ENCODE data around the gene SCUBE1. TPM values are rescaled to one million over a fixed set of nuclear protein-coding genes. Genes with fewer than 3 reads are reported as not detected.

The SCUBE1 gene
- total RNA-seq, 4 donors from 2014 or later: 33.3 to 109 (median 66.3) TPM

DNA sequence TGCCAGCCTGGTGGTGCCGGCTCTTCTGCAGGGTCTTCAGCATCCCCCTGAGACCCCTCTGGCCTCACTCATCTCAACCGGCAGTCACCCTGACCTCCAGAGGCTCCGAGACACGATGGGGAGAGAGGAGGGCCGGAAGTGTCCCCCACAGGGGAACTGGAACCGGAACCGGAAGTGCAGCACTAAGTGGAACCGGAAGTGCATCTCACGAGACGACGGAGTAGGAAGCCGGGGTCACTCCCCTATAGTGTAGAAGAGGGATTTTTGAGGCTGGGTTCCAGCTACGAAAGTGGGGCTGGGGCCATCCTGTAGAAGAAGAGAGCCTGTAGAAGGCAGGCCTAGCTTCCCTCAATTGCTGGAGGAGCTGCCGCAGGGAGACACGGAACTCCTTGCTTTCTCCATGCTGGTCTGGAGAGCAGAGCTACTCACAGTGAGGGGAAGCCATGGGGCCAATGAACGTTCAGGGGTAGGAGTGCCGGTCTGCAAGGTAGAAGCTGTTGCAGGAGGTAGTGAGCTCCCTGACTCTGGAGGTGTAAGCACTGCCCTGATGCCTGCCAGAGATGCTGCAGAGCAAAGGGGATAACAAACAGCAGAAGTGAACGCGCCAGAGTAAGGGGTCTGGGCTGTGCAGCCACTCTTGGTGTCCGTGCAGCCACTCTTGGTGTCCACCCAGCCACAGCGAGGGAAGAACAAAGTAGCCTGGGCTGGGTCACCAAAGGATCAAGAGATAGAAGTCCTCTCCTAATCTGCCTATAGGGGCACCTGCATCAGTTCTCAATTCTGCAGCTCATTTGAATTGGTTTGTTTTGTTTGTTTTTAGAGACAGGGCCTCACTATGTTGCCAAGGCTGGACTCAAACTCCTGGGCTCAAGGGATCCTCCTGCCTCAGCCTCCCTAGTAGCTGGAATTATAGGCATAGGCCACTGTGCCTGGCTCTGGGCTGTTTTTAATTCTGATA lies 21.9 kb downstream of the SCUBE1 start:
- Histone ChIP-seq H3K27me3 (no peaks in the 10 kb centered on the region), H3K9me3 (no peaks in the 10 kb centered on the region), H3K4me1 (peaks cover 0 to 88% (median 41%) of the 10 kb centered on the region in 4 donors), H3K27ac (replicated peaks in 1 of 4) (peak overlapping the region; percentile 44 to 72 (median 66)), H3K4me3 (no peak overlapping the region), H3K36me3 (no peaks in the 10 kb centered on the region)
- WGBS: 88% methylated on average over 20 of the region's 21 CpGs
- intact Hi-C loops (cut with DNase I): no loop called here
- DNase-seq (ENCODE audit: extremely low spot score): no peak
- no peak for TF ChIP-seq EP300 (IDR thresholded peaks at IDR 0.05)
- TF ChIP-seq POLR2A (IDR thresholded peaks at IDR 0.05; ENCODE audit: low read depth): no peak
- no peak for TF ChIP-seq CTCF (IDR thresholded peaks at IDR 0.05)
- no peak for TF ChIP-seq POLR2AphosphoS5 (IDR thresholded peaks at IDR 0.05)

GRCh38 chr22:43319661-43320486 lies 23.3 kb downstream of the SCUBE1 start:
- WGBS: 65% methylated on average over 9 of the region's 10 CpGs
- H3K9me3 ChIP-seq: no peaks in the 10 kb centered on the region
- no peak for TF ChIP-seq EP300 (IDR thresholded peaks at IDR 0.05)
- TF ChIP-seq CTCF (IDR thresholded peaks at IDR 0.05): no peak
- no peak for TF ChIP-seq POLR2AphosphoS5 (IDR thresholded peaks at IDR 0.05)
- TF ChIP-seq POLR2A (IDR thresholded peaks at IDR 0.05; ENCODE audit: low read depth): no peak
- H3K4me1 ChIP-seq: peaks cover 0 to 95% (median 52%) of the 10 kb centered on the region in 4 donors
- intact Hi-C loops (cut with DNase I): no loop called here
- no peak for DNase-seq (ENCODE audit: extremely low spot score)
- H3K27me3 ChIP-seq: no peaks in the 10 kb centered on the region
- H3K36me3 ChIP-seq: no peaks in the 10 kb centered on the region
- H3K4me3 ChIP-seq: peak overlapping the region in 1 of 4 donors; percentile 24
- peak overlapping the region; percentile 44 to 72 (median 66) for H3K27ac ChIP-seq (replicated peaks in 1 of 4)

GRCh38 chr22:43317239-43317638 lies 25.9 kb downstream of the SCUBE1 start:
- H3K4me1 ChIP-seq: peaks cover 7 to 95% (median 77%) of the 10 kb centered on the region in 4 donors
- no peaks in the 10 kb centered on the region for H3K36me3 ChIP-seq
- peak overlapping the region in 1 of 4 donors; percentile 13 for H3K27ac ChIP-seq (replicated peaks in 1 of 4)
- TF ChIP-seq POLR2AphosphoS5 (IDR thresholded peaks at IDR 0.05) (no peak), POLR2A (IDR thresholded peaks at IDR 0.05; ENCODE audit: low read depth) (no peak), EP300 (IDR thresholded peaks at IDR 0.05) (no peak), CTCF (IDR thresholded peaks at IDR 0.05) (no peak)
- DNase-seq (ENCODE audit: extremely low spot score): no peak
- H3K4me3 ChIP-seq: no peak overlapping the region
- 79% methylated on average over 7 of the region's 9 CpGs for WGBS
- intact Hi-C loops (cut with DNase I): no loop called here
- no peaks in the 10 kb centered on the region for H3K9me3 ChIP-seq
- no peaks in the 10 kb centered on the region for H3K27me3 ChIP-seq

DNA sequence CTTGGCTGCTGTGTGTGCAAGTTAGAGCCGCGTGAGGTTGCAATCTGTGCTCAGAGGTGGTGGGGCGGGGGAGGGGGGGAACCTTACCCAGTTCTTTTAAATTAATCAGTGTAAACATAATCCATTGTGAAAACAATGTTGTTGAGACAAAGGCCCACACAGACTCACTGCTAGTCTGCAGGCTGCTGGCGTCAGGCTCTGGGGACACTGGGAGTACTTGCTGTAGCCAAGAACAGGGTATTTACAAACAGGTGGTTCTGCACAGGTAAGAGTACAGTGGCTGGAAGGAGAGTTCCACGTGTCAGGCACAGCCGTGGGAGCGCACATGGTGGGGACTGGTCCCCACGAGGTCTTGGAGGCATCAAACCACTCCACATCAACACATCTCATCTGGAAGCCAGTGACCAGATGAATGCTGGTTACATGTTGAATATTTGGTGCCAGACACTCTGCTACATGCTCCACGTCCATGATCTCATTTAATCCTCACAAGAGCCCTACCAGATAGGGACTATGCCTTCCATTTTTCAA lies 27.4 kb downstream of the SCUBE1 start:
- H3K36me3 ChIP-seq: no peaks in the 10 kb centered on the region
- no peak overlapping the region for H3K27ac ChIP-seq (replicated peaks in 1 of 4)
- 78% methylated on average over 9 of the region's 9 CpGs for WGBS
- H3K4me3 ChIP-seq: no peak overlapping the region
- no peak for TF ChIP-seq CTCF (IDR thresholded peaks at IDR 0.05)
- H3K27me3 ChIP-seq: no peaks in the 10 kb centered on the region
- no peak for DNase-seq (ENCODE audit: extremely low spot score)
- intact Hi-C loops (cut with DNase I): no loop called here
- no peaks in the 10 kb centered on the region for H3K9me3 ChIP-seq
- H3K4me1 ChIP-seq: peaks cover 7 to 98% (median 80%) of the 10 kb centered on the region in 4 donors
